Astrocyte of the cerebellum (primary cell): ENCODE results near the gene SESN2.

Experiments
- DNase-seq: peaks from one replicate; pipeline ENCODE4 v3.0.0-alpha.2; 2011; ENCODE audit warnings: low read depth
- H3K4me3 ChIP-seq: 2 replicates; pipeline ENCODE4 v1.5.1; 2011; ENCODE audit warnings: mild to moderate bottlenecking, low read depth, low read length, moderate library complexity
- in situ Hi-C: cut with HindIII; loops from 2 replicates; pipeline ENCODE4 v1.10.0; 2017; ENCODE audit warnings: low sequenced_read_pairs
- TF ChIP-seq, protein P1 (sequence below): IDR thresholded peaks from 2 replicates; pipeline ENCODE4 v1.5.1; 2012; ENCODE audit warnings: low read length, low read depth, moderate library complexity, mild to moderate bottlenecking; ENCODE audit errors: missing control alignments

Gene SESN2

DNA sequence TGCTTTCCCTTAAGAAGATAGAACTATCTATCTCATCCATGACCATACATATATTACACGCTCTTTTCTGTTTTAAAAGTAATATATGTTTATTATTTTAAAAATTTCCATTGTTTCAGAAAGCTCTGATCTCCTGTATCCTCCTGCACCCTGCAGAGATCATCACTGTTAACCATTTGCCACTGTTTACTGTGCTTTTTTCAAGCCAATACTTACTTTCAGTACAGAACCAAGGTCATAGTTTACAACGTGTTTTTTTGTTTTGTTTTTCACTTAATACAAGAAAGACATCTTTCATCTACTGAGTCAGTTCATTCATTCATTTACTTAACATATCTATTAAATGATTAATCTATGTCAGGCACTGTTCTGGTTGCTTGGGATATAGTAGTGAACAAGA lies 10.2 kb downstream of the SESN2 start:
- in situ Hi-C loops = loop anchor here (25.0 kb wide), 1 partner anchor 343 kb away; no protein-coding TSS in a partner anchor
- no peak overlapping the region for H3K4me3 ChIP-seq
- DNase-seq = no peak
- TF ChIP-seq, protein P1, sequence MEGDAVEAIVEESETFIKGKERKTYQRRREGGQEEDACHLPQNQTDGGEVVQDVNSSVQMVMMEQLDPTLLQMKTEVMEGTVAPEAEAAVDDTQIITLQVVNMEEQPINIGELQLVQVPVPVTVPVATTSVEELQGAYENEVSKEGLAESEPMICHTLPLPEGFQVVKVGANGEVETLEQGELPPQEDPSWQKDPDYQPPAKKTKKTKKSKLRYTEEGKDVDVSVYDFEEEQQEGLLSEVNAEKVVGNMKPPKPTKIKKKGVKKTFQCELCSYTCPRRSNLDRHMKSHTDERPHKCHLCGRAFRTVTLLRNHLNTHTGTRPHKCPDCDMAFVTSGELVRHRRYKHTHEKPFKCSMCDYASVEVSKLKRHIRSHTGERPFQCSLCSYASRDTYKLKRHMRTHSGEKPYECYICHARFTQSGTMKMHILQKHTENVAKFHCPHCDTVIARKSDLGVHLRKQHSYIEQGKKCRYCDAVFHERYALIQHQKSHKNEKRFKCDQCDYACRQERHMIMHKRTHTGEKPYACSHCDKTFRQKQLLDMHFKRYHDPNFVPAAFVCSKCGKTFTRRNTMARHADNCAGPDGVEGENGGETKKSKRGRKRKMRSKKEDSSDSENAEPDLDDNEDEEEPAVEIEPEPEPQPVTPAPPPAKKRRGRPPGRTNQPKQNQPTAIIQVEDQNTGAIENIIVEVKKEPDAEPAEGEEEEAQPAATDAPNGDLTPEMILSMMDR = no peak

DNA sequence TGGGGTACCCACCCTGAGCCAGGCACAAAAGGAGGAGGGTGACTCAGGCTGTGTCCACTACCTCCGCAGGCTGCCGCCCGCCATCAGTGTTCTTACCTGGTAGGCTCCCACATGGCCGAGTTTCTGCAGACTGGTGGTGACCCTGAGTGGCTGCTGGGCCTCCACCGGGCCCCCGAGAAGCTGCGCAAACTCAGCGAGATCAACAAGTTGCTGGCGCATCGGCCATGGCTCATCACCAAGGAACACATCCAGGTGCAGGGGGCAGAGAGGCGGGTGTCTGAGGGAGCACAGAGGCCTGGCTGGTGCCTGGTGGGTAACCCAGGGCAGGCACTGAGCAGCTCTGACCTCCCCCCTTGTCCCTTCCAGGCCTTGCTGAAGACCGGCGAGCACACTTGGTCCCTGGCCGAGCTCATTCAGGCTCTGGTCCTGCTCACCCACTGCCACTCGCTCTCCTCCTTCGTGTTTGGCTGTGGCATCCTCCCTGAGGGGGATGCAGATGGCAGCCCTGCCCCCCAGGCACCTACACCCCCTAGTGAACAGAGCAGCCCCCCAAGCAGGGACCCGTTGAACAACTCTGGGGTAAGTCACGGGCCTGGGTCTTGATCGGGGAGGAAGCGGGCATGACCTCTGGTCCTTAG lies 13.0 kb downstream of the SESN2 start:
- DNase-seq = no peak
- H3K4me3 ChIP-seq = no peak overlapping the region
- in situ Hi-C loops = loop anchor here (25.0 kb wide), 1 partner anchor 340 kb away; no protein-coding TSS in a partner anchor
- TF ChIP-seq, protein P1 = no peak

DNA sequence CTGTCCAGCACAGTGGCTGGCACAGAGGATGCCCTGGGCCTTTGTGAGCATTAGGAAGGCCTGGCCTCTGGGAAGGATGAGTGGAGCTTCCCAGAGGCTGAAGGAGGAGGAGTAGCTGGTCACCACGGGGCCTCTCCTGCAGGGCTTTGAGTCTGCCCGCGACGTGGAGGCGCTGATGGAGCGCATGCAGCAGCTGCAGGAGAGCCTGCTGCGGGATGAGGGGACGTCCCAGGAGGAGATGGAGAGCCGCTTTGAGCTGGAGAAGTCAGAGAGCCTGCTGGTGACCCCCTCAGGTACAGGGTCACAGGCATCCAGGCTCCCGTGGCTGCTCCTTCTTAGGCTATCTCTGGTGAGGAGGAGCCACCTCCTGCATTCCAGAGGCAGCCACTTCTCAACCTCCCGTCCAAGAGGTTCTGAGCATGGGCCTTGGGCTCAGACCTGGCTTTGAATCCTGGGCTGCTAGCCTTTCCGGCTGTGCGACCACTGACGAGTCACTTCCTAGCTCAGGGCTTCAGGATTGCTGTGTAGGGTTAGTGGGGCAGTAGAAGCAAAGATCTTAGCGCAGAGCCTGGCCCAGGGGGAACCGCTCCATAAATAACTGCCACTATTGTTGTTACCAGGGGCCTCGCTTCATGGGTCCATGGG lies 14.0 kb downstream of the SESN2 start:
- in situ Hi-C loops = loop anchor here (25.0 kb wide), 1 partner anchor 339 kb away; no protein-coding TSS in a partner anchor
- H3K4me3 ChIP-seq = no peak overlapping the region
- TF ChIP-seq, protein P1 = no peak
- DNase-seq = no peak

DNA sequence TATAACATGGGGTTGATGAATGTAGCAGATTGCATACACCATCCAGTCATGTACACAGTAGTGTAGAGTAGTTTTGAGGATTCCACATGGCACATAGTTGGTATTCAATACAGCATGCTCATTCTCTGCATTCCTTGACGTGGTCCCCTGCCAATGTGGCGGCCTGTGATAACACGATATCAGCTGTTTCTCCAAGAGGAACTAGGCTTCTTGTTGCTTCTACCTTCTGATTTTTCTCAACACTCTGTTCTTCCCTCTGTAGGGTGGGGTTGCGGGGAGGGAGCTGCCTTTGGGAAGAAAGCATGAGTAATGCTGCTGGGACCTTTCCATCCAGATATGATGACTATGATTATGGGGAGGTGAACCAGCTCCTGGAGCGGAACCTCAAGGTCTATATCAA lies 19.4 kb downstream of the SESN2 start:
- in situ Hi-C loops = no loop called here
- H3K4me3 ChIP-seq = no peak overlapping the region
- TF ChIP-seq, protein P1 = no peak
- DNase-seq = no peak

DNA sequence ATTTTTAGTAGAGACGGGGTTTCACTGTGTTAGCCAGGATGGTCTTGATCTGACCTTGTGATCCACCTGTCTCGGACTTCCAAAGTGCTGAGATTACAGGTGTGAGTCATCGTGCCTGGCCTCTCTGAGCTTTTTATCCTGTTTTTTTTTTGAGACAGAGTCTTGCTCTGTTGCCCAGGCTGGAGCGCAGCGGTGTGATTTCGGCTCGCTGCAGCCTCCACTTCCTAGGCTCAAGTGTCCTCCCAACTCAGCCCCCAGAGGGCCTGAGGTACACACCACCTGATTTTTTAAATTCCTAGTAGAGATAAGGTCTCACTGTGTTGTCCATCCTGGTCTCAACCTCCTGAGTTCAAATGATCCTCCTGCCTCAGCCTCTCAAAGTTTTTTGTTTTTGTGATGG lies 20.4 kb downstream of the SESN2 start:
- DNase-seq = no peak
- in situ Hi-C loops = no loop called here
- H3K4me3 ChIP-seq = no peak overlapping the region
- TF ChIP-seq, protein P1 = no peak

DNA sequence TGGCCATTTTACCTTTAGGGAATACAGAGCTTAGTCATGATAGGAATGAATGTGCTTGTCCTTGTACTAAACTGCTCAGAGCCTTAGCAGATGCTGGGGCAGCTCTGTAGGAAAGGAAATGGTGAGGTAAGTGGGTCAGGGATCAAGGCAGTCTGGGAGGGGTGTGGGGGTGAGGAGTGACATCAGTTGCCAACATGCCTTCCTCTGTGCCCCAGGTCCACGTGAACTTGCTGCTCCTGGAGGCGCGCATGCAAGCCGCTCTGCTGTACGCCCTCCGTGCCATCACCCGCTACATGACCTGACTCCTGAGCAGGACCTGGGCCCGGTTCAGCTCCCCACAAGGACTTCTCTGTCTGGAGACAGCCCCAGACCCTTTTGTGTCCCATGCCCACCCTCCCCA lies 21.2 kb downstream of the SESN2 start:
- DNase-seq = no peak

More for the DNA sequence above, 21.2 kb downstream of the SESN2 start:
- no peak overlapping the region for H3K4me3 ChIP-seq
- TF ChIP-seq, protein P1 = no peak
- in situ Hi-C loops = no loop called here
